H9 (cell line): ENCODE data around the gene SMCHD1. TPM values are rescaled to one million over a fixed set of nuclear protein-coding genes. Genes with fewer than 3 reads are reported as not detected.

Source experiments
- DNase-seq: peaks from one replicate; pipeline ENCODE4 v3.0.0-alpha.2; 2017
- H2AFZ ChIP-seq: one replicate; pipeline ENCODE4 v1.6.1; 2013; ENCODE audit warnings: mild to moderate bottlenecking, low read length, control low read depth, moderate library complexity
- H2AK5ac ChIP-seq: 2 replicates; pipeline ENCODE4 v1.6.1; 2013; ENCODE audit warnings: low read length, control low read depth, mixed read lengths; ENCODE audit not compliant: insufficient read length
- H2BK120ac ChIP-seq: one replicate; pipeline ENCODE4 v1.6.1; 2013; ENCODE audit warnings: low read depth, mild to moderate bottlenecking, low read length, control low read depth, inconsistent platforms; ENCODE audit not compliant: poor library complexity, severe bottlenecking
- H2BK12ac ChIP-seq: 2 replicates; pipeline ENCODE4 v1.6.1; 2013; ENCODE audit warnings: low read length, control low read depth, mixed read lengths, low read depth; ENCODE audit not compliant: insufficient read length
- H2BK15ac ChIP-seq: 2 replicates; pipeline ENCODE4 v1.6.1; 2013; ENCODE audit warnings: low read depth, low read length, control low read depth
- H2BK20ac ChIP-seq: one replicate; pipeline ENCODE4 v1.6.1; 2013; ENCODE audit warnings: low read depth, mild to moderate bottlenecking, low read length, control low read depth, inconsistent platforms; ENCODE audit not compliant: poor library complexity, severe bottlenecking
- H2BK5ac ChIP-seq: 2 replicates; pipeline ENCODE4 v1.6.1; 2013; ENCODE audit warnings: low read length, control low read depth, mixed read lengths; ENCODE audit not compliant: insufficient read length
- H3K14ac ChIP-seq: 2 replicates; pipeline ENCODE4 v1.6.1; 2013; ENCODE audit warnings: low read length, control low read depth; ENCODE audit not compliant: insufficient read depth
- H3K18ac ChIP-seq: 2 replicates; pipeline ENCODE4 v1.6.1; 2013; ENCODE audit warnings: low read depth, mild to moderate bottlenecking, mixed read lengths, low read length, control low read depth; ENCODE audit not compliant: insufficient read length
- H3K23ac ChIP-seq: 2 replicates; pipeline ENCODE4 v1.6.1; 2013; ENCODE audit warnings: low read length, control low read depth, mixed read lengths, low read depth; ENCODE audit not compliant: insufficient read length
- H3K23me2 ChIP-seq: 2 replicates; pipeline ENCODE4 v1.6.1; 2013; ENCODE audit warnings: low read depth, mild to moderate bottlenecking, mixed read lengths, low read length, control low read depth; ENCODE audit not compliant: insufficient read length, poor library complexity, severe bottlenecking
- H3K27ac ChIP-seq: 2 replicates; pipeline ENCODE4 v1.5.1; 2013; ENCODE audit warnings: low read length, control low read depth, mixed read lengths, low read depth; ENCODE audit not compliant: insufficient read length
- H3K27me3 ChIP-seq: 2 replicates; pipeline ENCODE4 v1.6.1; 2013; ENCODE audit warnings: low read length, control low read depth, inconsistent platforms; ENCODE audit not compliant: insufficient read depth
- H3K4ac ChIP-seq: 2 replicates; pipeline ENCODE4 v1.6.1; 2013; ENCODE audit warnings: low read depth, mild to moderate bottlenecking, control low read depth, inconsistent platforms, low read length, moderate library complexity
- H3K4me1 ChIP-seq: 2 replicates; pipeline ENCODE4 v1.6.1; 2013; ENCODE audit warnings: low read length, control low read depth, inconsistent platforms; ENCODE audit not compliant: insufficient read depth
- H3K4me2 ChIP-seq: 2 replicates; pipeline ENCODE4 v1.6.1; 2013; ENCODE audit warnings: low read length, control low read depth, mixed read lengths; ENCODE audit not compliant: insufficient read length, insufficient read depth
- H3K56ac ChIP-seq: 2 replicates; pipeline ENCODE4 v1.6.1; 2013; ENCODE audit warnings: low read depth, mild to moderate bottlenecking, mixed read lengths, low read length, control low read depth; ENCODE audit not compliant: insufficient read length
- H3K79me1 ChIP-seq: 2 replicates; pipeline ENCODE4 v1.6.1; 2013; ENCODE audit warnings: low read depth, mild to moderate bottlenecking, moderate library complexity, low read length, control low read depth, inconsistent platforms; ENCODE audit not compliant: insufficient read depth, poor library complexity, severe bottlenecking
- H3K79me2 ChIP-seq: 2 replicates; pipeline ENCODE4 v1.6.1; 2013; ENCODE audit warnings: low read length, control low read depth, inconsistent platforms; ENCODE audit not compliant: insufficient read depth
- H3K9ac ChIP-seq: 2 replicates; pipeline ENCODE4 v1.6.1; 2013; ENCODE audit warnings: low read length, control low read depth, mixed read lengths; ENCODE audit not compliant: insufficient read length; ENCODE audit errors: extremely low read depth
- H3K9me3 ChIP-seq: one replicate; pipeline ENCODE4 v1.6.1; 2013; ENCODE audit warnings: low read depth, low read length, inconsistent platforms; ENCODE audit not compliant: control insufficient read depth
- H3T11ph ChIP-seq: one replicate; pipeline ENCODE4 v1.6.1; 2013; ENCODE audit warnings: mild to moderate bottlenecking, low read length, control low read depth, inconsistent platforms
- H4K20me1 ChIP-seq: one replicate; pipeline ENCODE4 v1.6.1; 2013; ENCODE audit not compliant: control insufficient read depth, insufficient read length, insufficient read depth
- H4K5ac ChIP-seq: 2 replicates; pipeline ENCODE4 v1.6.1; 2013; ENCODE audit warnings: low read depth, mild to moderate bottlenecking, mixed read lengths, low read length, control low read depth; ENCODE audit not compliant: insufficient read length
- H4K8ac ChIP-seq: replicated peaks from 2 replicates; pipeline ENCODE4 v1.6.1; 2013; ENCODE audit warnings: low read length, control low read depth, mixed read lengths, low read depth; ENCODE audit not compliant: insufficient read length
- H4K91ac ChIP-seq: 2 replicates; pipeline ENCODE4 v1.6.1; 2013; ENCODE audit warnings: low read depth, mild to moderate bottlenecking, moderate library complexity, mixed read lengths, low read length, control low read depth; ENCODE audit not compliant: insufficient read length
- H3K27ac Mint-ChIP-seq, 3 experiments: 2 replicates in 2 of 3; 3 replicates in 1 of 3; pipeline ENCODE4 v1.8.0; 2020 to 2021; ENCODE audit warnings: mixed read lengths in 3 of 3, mild to moderate bottlenecking in 1 of 3, moderate library complexity in 1 of 3
- H3K27me3 Mint-ChIP-seq: 2 replicates; pipeline ENCODE4 v1.8.0; 2021; ENCODE audit warnings: low read depth, mild to moderate bottlenecking, moderate library complexity, mixed read lengths
- H3K36me3 Mint-ChIP-seq, 3 experiments: 2 replicates in 2 of 3; 3 replicates in 1 of 3; pipeline ENCODE4 v1.8.0; 2020 to 2021; ENCODE audit warnings: low read depth in 3 of 3, mixed read lengths in 3 of 3; ENCODE audit not compliant: insufficient read depth in 1 of 3
- H3K4me1 Mint-ChIP-seq, 2 experiments: 2 replicates each; pipeline ENCODE4 v1.8.0; 2020; ENCODE audit warnings: mixed read lengths in 2 of 2
- H3K4me3 Mint-ChIP-seq, 2 experiments: 2 replicates in 1 of 2; 3 replicates in 1 of 2; pipeline ENCODE4 v1.8.0; 2020 to 2021; ENCODE audit warnings: mild to moderate bottlenecking in 2 of 2, mixed read lengths in 2 of 2, moderate library complexity in 1 of 2
- H3K9me3 Mint-ChIP-seq, 2 experiments: 2 replicates in 1 of 2; 3 replicates in 1 of 2; pipeline ENCODE4 v1.8.0; 2020; ENCODE audit warnings: mild to moderate bottlenecking in 2 of 2, mixed read lengths in 2 of 2, moderate library complexity in 1 of 2
- CTCF ChIP-seq: fragments of 200-600 bp; sonication (generic); conservative IDR thresholded peaks from 3 replicates; pipeline ENCODE4 v1.8.0; 2021; ENCODE audit warnings: antibody characterized with exemption, mild to moderate bottlenecking
- total RNA-seq: library from RNA; stranded (reverse); gene quantifications from 2 replicates; pipeline ENCODE4 v1.2.1, GENCODE V29; 2021

Gene SMCHD1
- total RNA-seq, 1 experiment from 2014 or later: 53.5 TPM

- Histone ChIP-seq H3K4me1 (no peaks in the 10 kb centered on the region), H2BK20ac (no peak overlapping the region), H3K79me2 (no peaks in the 10 kb centered on the region), H3K27ac (no peak overlapping the region), H4K5ac (no peak overlapping the region), H4K8ac (no peak overlapping the region), H3K23me2 (no peaks in the 10 kb centered on the region), H3K4ac (no peak overlapping the region), H2AFZ (no peak overlapping the region), H3T11ph (no peak overlapping the region), H4K20me1 (no peaks in the 10 kb centered on the region), H3K27me3 (no peaks in the 10 kb centered on the region), H2BK5ac (no peak overlapping the region), H3K79me1 (no peaks in the 10 kb centered on the region), H3K9ac (no peak overlapping the region), H3K9me3 (no peaks in the 10 kb centered on the region), H3K23ac (no peak overlapping the region), H3K14ac (no peak overlapping the region), H2AK5ac (no peak overlapping the region), H3K56ac (no peak overlapping the region), H3K18ac (no peak overlapping the region), H3K4me2 (no peak overlapping the region), H4K91ac (no peak overlapping the region), H2BK120ac (no peak overlapping the region), H2BK12ac (no peak overlapping the region), H2BK15ac (no peak overlapping the region)
- DNase-seq: no peak
- H3K36me3 Mint-ChIP-seq: peaks cover 33 to 69% (median 59%) of the 10 kb centered on the region in 3 experiments
- H3K4me1 Mint-ChIP-seq: peaks cover 17 to 20% of the 10 kb centered on the region in 2 experiments
- H3K4me3 Mint-ChIP-seq: no peak overlapping the region
- TF ChIP-seq CTCF: no peak
- no peaks in the 10 kb centered on the region for H3K27me3 Mint-ChIP-seq
- H3K27ac Mint-ChIP-seq: peak overlapping the region in 1 of 3 experiments; percentile 24; a peak in 2 of 7 replicates
- H3K9me3 Mint-ChIP-seq: no peaks in the 10 kb centered on the region
These were observed 58.6 kb downstream of the SMCHD1 start for GRCh38 chr18:2714140-2714539.
